Left lung (tissue), 10 donors: ENCODE results near the gene FBXL7. TPM values are rescaled to one million over a fixed set of nuclear protein-coding genes. Genes with fewer than 3 reads are reported as not detected.

Source experiments
- ATAC-seq: fragments of 200-7000 bp; cut with Tn5 transposase; one replicate; pipeline ENCODE4 v1.9.1; 2020; ENCODE audit warnings: moderate library complexity
- DNase-seq, 4 donors: peaks; one replicate each; pipeline ENCODE4 v3.0.0-alpha.2; 2013 to 2020
- H3K27ac ChIP-seq, 2 donors: fragments of 200-600 bp; sonication (generic) in 1 of 2; one replicate each; pipeline versions ENCODE4 v1.5.0 to v1.8.0; 2020 to 2021
- H3K27me3 ChIP-seq, 2 donors: fragments of 200-600 bp; sonication (generic) in 1 of 2; one replicate each; pipeline versions ENCODE4 v1.5.0 to v1.8.0; 2020 to 2021
- H3K36me3 ChIP-seq, 2 donors: fragments of 200-600 bp; sonication (generic) in 1 of 2; one replicate each; pipeline versions ENCODE4 v1.5.0 to v1.8.0; 2020 to 2021
- H3K4me1 ChIP-seq, 2 donors: fragments of 200-600 bp; one replicate each; pipeline ENCODE4 v1.8.0; 2021
- H3K4me3 ChIP-seq, 2 donors: fragments of 200-600 bp; sonication (generic) in 1 of 2; one replicate each; pipeline versions ENCODE4 v1.5.0 to v1.8.0; 2020 to 2021; ENCODE audit warnings: mild to moderate bottlenecking in 1 of 2
- H3K9me3 ChIP-seq, 2 donors: fragments of 200-600 bp; sonication (generic) in 1 of 2; one replicate each; pipeline versions ENCODE4 v1.5.0 to v1.8.0; 2020 to 2021
- CTCF ChIP-seq, 2 donors: fragments of 200-600 bp; sonication (generic) in 1 of 2; IDR thresholded peaks; one replicate each; pipeline versions ENCODE4 v1.5.0 to v1.8.0; 2021; ENCODE audit warnings: antibody characterized with exemption in 2 of 2
- intact Hi-C, 2 donors: fragments of 100-400 bp; cut with DNase I; formaldehyde crosslinking; loops; one replicate each; pipeline versions ENCODE4 v1.11.2 to v1.14.2; 2022
- polyA plus RNA-seq, 6 donors: library from polyadenylated mRNA; unstranded; fragments of 120-200 nt; gene quantifications; one replicate each; pipeline ENCODE4 v1.2.1, GENCODE V29; 2013; ENCODE audit not compliant: insufficient read length in 6 of 6
- total RNA-seq, 2 donors: library from RNA; stranded (reverse); fragmentation: NEBNext Ultra II Directional; extraction: Animal tissue kit (Norgen Biotek cat#: 25700); gene quantifications; one replicate each; pipeline ENCODE4 v1.2.1, GENCODE V29; 2021
- donor health status: DM: no; HTN: yes; CAD: no.
- donor health status: DM: no; HTN: no; CAD: no.

FBXL7 gene
- total and polyA plus RNA-seq, 8 donors, result 12.0 to 32.4 (median 28.1) TPM

- Histone ChIP-seq H3K36me3 (no peaks in the 10 kb centered on the region), H3K4me3 (no peak overlapping the region), H3K9me3 (peaks cover 0 to 14% of the 10 kb centered on the region in 2 donors), H3K27ac (no peak overlapping the region), H3K27me3 (no peaks in the 10 kb centered on the region), H3K4me1 (no peaks in the 10 kb centered on the region)
- intact Hi-C loops, result no loop called here
- DNase-seq, result no peak
- ATAC-seq, result no peak
- TF ChIP-seq CTCF (IDR thresholded peaks at IDR 0.05), result no peak
Observed at GRCh38 chr5:15844253-15844652, 344.3 kb downstream of the FBXL7 start.

- no peaks in the 10 kb centered on the region for H3K27me3 ChIP-seq
- no peak for TF ChIP-seq CTCF (IDR thresholded peaks at IDR 0.05)
- no peaks in the 10 kb centered on the region for H3K36me3 ChIP-seq
- intact Hi-C loops, result no loop called here
- no peak overlapping the region for H3K4me3 ChIP-seq
- H3K4me1 ChIP-seq, result no peaks in the 10 kb centered on the region
- DNase-seq (no peak), ATAC-seq (no peak)
- H3K27ac ChIP-seq, result no peak overlapping the region
- H3K9me3 ChIP-seq, result peaks cover 0 to 14% of the 10 kb centered on the region in 2 donors
Observed at GRCh38 chr5:15844871-15845270, 344.9 kb downstream of the FBXL7 start.

GRCh38 chr5:15850536-15850935, 350.6 kb downstream of the FBXL7 start:
- intact Hi-C loops, result no loop called here
- H3K27me3 ChIP-seq, result no peaks in the 10 kb centered on the region

GRCh38 chr5:15850939-15851341, 351.0 kb downstream of the FBXL7 start:
- no peak overlapping the region for H3K4me3 ChIP-seq
- H3K36me3 ChIP-seq, result no peaks in the 10 kb centered on the region
- ATAC-seq, result no peak
- TF ChIP-seq CTCF (IDR thresholded peaks at IDR 0.05), result no peak
- peaks cover 0 to 2% of the 10 kb centered on the region in 2 donors for H3K9me3 ChIP-seq
- intact Hi-C loops, result no loop called here
- peak overlapping the region in 1 of 2 donors; percentile 41 for H3K27ac ChIP-seq
- H3K4me1 ChIP-seq, result no peaks in the 10 kb centered on the region
- DNase-seq, result peak in 1 of 4 donors; percentile 43
- H3K27me3 ChIP-seq, result no peaks in the 10 kb centered on the region

More at GRCh38 chr5:15850536-15850935, 350.6 kb downstream of the FBXL7 start:
- peaks cover 0 to 2% of the 10 kb centered on the region in 2 donors for H3K9me3 ChIP-seq
- no peaks in the 10 kb centered on the region for H3K36me3 ChIP-seq
- DNase-seq, result no peak
- H3K4me3 ChIP-seq, result no peak overlapping the region
- no peaks in the 10 kb centered on the region for H3K4me1 ChIP-seq
- TF ChIP-seq CTCF (IDR thresholded peaks at IDR 0.05), result no peak
- H3K27ac ChIP-seq, result peak overlapping the region in 1 of 2 donors; percentile 41
- ATAC-seq, result no peak

GRCh38 chr5:15852217-15852616, 352.2 kb downstream of the FBXL7 start:
- Histone ChIP-seq H3K4me3 (no peak overlapping the region), H3K27me3 (no peaks in the 10 kb centered on the region), H3K9me3 (peaks cover 0 to 5% of the 10 kb centered on the region in 2 donors), H3K27ac (no peak overlapping the region), H3K36me3 (no peaks in the 10 kb centered on the region), H3K4me1 (no peaks in the 10 kb centered on the region)
- DNase-seq (no peak), ATAC-seq (no peak)
- intact Hi-C loops, result no loop called here
- TF ChIP-seq CTCF (IDR thresholded peaks at IDR 0.05), result no peak
